Thymus (tissue), 11 donors: ENCODE measurements around the gene PRKG1. TPM values are rescaled to one million over a fixed set of nuclear protein-coding genes. Genes with fewer than 3 reads are reported as not detected.
"Not testable (repeated sequence)": the region's sequence is repeated elsewhere in the genome, so short reads cannot be mapped to it uniquely, and the experiment has no call there.

ENCODE experiments used
- DNase-seq, 9 donors: peaks; one replicate each; pipeline ENCODE4 v3.0.0-alpha.2; 2013; ENCODE audit warnings: low spot score in 9 of 9, low read depth in 6 of 9, missing footprints in 1 of 9
- H3K27ac ChIP-seq, 2 donors: one replicate each; pipeline ENCODE4 v1.5.1; 2013; ENCODE audit warnings: control low read depth in 1 of 2, low read depth in 1 of 2, low read length in 1 of 2, mild to moderate bottlenecking in 1 of 2, moderate library complexity in 1 of 2
- H3K27me3 ChIP-seq, 2 donors: one replicate each; pipeline ENCODE4 v1.5.1; 2013; ENCODE audit warnings: low read length in 1 of 2; ENCODE audit not compliant: control insufficient read depth in 2 of 2, insufficient read depth in 1 of 2
- H3K36me3 ChIP-seq, 2 donors: one replicate each; pipeline ENCODE4 v1.5.1; 2013; ENCODE audit warnings: low read length in 1 of 2, mild to moderate bottlenecking in 1 of 2, moderate library complexity in 1 of 2; ENCODE audit not compliant: control insufficient read depth in 2 of 2, insufficient read depth in 2 of 2
- H3K4me1 ChIP-seq, 2 donors: one replicate each; pipeline ENCODE4 v1.5.1; 2013; ENCODE audit warnings: low read length in 2 of 2; ENCODE audit not compliant: control insufficient read depth in 2 of 2, insufficient read depth in 2 of 2
- H3K4me3 ChIP-seq, 2 donors: one replicate each; pipeline ENCODE4 v1.5.1; 2013; ENCODE audit warnings: low read length in 2 of 2, control low read depth in 1 of 2, mild to moderate bottlenecking in 1 of 2
- H3K9me3 ChIP-seq, 2 donors: one replicate each; pipeline ENCODE4 v1.5.1; 2013; ENCODE audit warnings: low read length in 1 of 2, mild to moderate bottlenecking in 1 of 2; ENCODE audit not compliant: control insufficient read depth in 2 of 2, insufficient read depth in 1 of 2
- WGBS: extraction: QIAGEN DNeasy Blood & Tissue Kit; methylation state at CpG from one replicate; pipeline ENCODE4 v1.1.7; 2013; 5-methylcytosine and 5-hydroxymethylcytosine counted together
- polyA plus RNA-seq: library from polyadenylated mRNA; stranded (reverse); fragments of 200-250 nt; gene quantifications from one replicate; pipeline ENCODE4 v1.2.3, GENCODE V29; 2013
- total RNA-seq: library from RNA; stranded (reverse); fragments of 120-200 nt; gene quantifications from one replicate; pipeline ENCODE4 v1.2.4, GENCODE V29; 2013
- donor health status: healthy.

The PRKG1 gene
- total and polyA plus RNA-seq, 2 donors: 2.5 to 7.4 TPM

- DNase-seq: no peak
- WGBS: 97% methylated on average over 1 of the region's 1 CpG
- H3K9me3 ChIP-seq: no peaks in the 10 kb centered on the region
- no peaks in the 10 kb centered on the region for H3K36me3 ChIP-seq
- no peaks in the 10 kb centered on the region for H3K4me1 ChIP-seq
- H3K4me3 ChIP-seq: no peak overlapping the region
- H3K27ac ChIP-seq: no peak overlapping the region
- H3K27me3 ChIP-seq: no peaks in the 10 kb centered on the region
Measured at GRCh38 chr10:51144161-51144781, 70.0 kb downstream of the PRKG1 start.

DNA sequence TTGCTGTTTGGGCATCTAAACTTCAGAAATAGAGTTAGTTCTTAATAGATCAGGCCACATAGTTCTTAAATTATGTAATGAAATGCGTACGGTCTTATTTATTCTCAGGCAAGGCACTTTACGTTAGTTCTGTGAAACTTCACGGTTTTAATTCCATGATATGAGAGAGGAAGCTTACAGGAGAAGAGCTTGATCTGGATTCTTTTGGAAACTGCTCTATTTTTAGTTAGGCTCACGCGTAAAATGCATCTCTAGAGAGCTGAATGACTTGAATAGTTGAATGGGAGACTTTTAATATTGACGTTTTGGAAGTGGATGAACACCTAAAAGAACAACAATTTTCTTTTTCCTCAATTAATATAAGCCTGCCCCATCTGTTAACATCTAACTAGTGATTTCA, 71.1 kb downstream of the PRKG1 start:
- no peaks in the 10 kb centered on the region for H3K4me1 ChIP-seq
- no peak overlapping the region for H3K4me3 ChIP-seq
- H3K9me3 ChIP-seq: no peaks in the 10 kb centered on the region
- WGBS: 95% methylated on average over 7 of the region's 7 CpGs
- no peaks in the 10 kb centered on the region for H3K36me3 ChIP-seq
- H3K27me3 ChIP-seq: no peaks in the 10 kb centered on the region
- no peak for DNase-seq
- H3K27ac ChIP-seq: no peak overlapping the region

- no peak for DNase-seq
Measured at GRCh38 chr10:51147644-51148399, 73.5 kb downstream of the PRKG1 start.

GRCh38 chr10:51156926-51157325, 82.6 kb downstream of the PRKG1 start:
- 97% methylated on average over 4 of the region's 4 CpGs for WGBS
- Histone ChIP-seq H3K27ac (no peak overlapping the region), H3K4me3 (no peak overlapping the region), H3K27me3 (no peaks in the 10 kb centered on the region), H3K36me3 (no peaks in the 10 kb centered on the region), H3K4me1 (no peaks in the 10 kb centered on the region), H3K9me3 (no peaks in the 10 kb centered on the region)
- no peak for DNase-seq

More at GRCh38 chr10:51147644-51148399, 73.5 kb downstream of the PRKG1 start:
- no peak overlapping the region for H3K4me3 ChIP-seq
- 93% methylated on average over 2 of the region's 2 CpGs for WGBS
- H3K27me3 ChIP-seq: no peaks in the 10 kb centered on the region
- H3K9me3 ChIP-seq: no peaks in the 10 kb centered on the region
- H3K4me1 ChIP-seq: no peaks in the 10 kb centered on the region
- H3K27ac ChIP-seq: no peak overlapping the region
- no peaks in the 10 kb centered on the region for H3K36me3 ChIP-seq

DNA sequence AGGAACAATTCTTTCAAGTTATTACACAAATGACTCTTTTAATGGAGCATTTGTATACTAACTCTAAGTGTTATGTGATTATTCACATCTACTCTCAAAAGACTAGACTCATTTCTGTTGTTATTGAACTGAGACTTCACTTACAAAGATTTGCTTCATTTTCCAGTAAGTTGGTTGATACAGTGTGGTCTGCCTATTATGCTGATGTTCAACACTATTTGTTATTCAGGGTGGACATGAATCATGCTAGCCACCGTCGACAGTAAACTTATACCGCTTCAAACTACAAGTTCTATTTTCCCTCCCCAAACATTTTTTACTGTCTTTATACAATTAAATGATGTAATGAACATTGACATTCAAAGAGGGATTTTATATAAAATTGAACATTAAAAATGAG, 84.5 kb downstream of the PRKG1 start:
- WGBS: 97% methylated on average over 3 of the region's 3 CpGs
- no peaks in the 10 kb centered on the region for H3K27me3 ChIP-seq
- no peak for DNase-seq

GRCh38 chr10:51159841-51160240, 85.6 kb downstream of the PRKG1 start:
- no peak for DNase-seq
- Histone ChIP-seq H3K4me1 (no peaks in the 10 kb centered on the region), H3K9me3 (no peaks in the 10 kb centered on the region), H3K4me3 (no peak overlapping the region), H3K27me3 (no peaks in the 10 kb centered on the region), H3K27ac (no peak overlapping the region), H3K36me3 (no peaks in the 10 kb centered on the region)
- 99% methylated on average over 1 of the region's 1 CpG for WGBS

More for the DNA sequence above, 84.5 kb downstream of the PRKG1 start:
- Histone ChIP-seq H3K36me3 (no peaks in the 10 kb centered on the region), H3K4me1 (no peaks in the 10 kb centered on the region), H3K9me3 (no peaks in the 10 kb centered on the region), H3K4me3 (no peak overlapping the region), H3K27ac (no peak overlapping the region)

- DNase-seq: no peak
- Histone ChIP-seq H3K27me3 (no peaks in the 10 kb centered on the region), H3K9me3 (no peaks in the 10 kb centered on the region), H3K36me3 (no peaks in the 10 kb centered on the region), H3K4me1 (no peaks in the 10 kb centered on the region), H3K4me3 (no peak overlapping the region), H3K27ac (no peak overlapping the region)
- 95% methylated on average over 1 of the region's 1 CpG for WGBS
Measured at GRCh38 chr10:51162002-51162401, 87.7 kb downstream of the PRKG1 start.

DNA sequence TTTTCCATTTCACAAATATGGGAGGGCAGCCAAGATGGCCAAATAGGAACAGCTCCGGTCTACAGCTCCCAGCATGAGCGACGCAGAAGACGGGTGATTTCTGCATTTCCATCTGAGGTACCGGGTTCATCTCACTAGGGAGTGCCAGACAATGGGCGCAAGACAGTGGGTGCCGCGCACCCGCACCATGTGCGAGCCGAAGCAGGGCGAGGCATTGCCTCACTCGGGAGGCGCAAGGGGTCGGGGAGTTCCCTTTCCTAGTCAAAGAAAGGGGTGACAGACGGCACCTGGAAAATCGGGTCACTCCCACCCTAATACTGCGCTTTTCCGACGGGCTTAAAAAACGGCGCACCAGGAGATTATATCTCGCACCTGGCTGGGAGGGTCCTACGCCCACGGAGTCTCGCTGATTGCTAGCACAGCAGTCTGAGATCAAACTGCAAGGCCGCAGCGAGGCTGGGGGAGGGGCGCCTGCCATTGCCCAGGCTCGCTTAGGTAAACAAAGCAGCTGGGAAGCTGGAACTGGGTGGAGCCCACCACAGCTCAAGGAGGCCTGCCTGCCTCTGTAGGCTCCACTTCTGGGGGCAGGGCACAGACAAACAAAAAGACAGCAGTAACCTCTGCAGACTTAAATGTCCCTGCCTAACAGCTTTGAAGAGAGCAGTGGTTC, 89.2 kb downstream of the PRKG1 start:
- DNase-seq, H3K27ac ChIP-seq, H3K4me1 ChIP-seq, H3K4me3 ChIP-seq, H3K36me3 ChIP-seq, H3K9me3 ChIP-seq, H3K27me3 ChIP-seq: not testable (repeated sequence)
- WGBS: 97% methylated on average over 30 of the region's 30 CpGs

GRCh38 chr10:51168086-51168815, 94.0 kb downstream of the PRKG1 start:
- DNase-seq: no peak
- no peaks in the 10 kb centered on the region for H3K9me3 ChIP-seq
- H3K36me3 ChIP-seq: no peaks in the 10 kb centered on the region
- no peaks in the 10 kb centered on the region for H3K4me1 ChIP-seq
- no peak overlapping the region for H3K4me3 ChIP-seq
- 91% methylated on average over 2 of the region's 2 CpGs for WGBS
- no peaks in the 10 kb centered on the region for H3K27me3 ChIP-seq
- H3K27ac ChIP-seq: no peak overlapping the region
